OCI-M2 (cell line): Measurements from ENCODE around the gene ETV2.
A peak's percentile ranks its signal among the peaks of the same experiment; 100 is the strongest.
"Not testable (repeated sequence)": the region's sequence is repeated elsewhere in the genome, so short reads cannot be mapped to it uniquely, and the experiment has no call there.

Experiments used
- DNase-seq: peaks from one replicate; lab custom pipeline; 2025; ENCODE audit not compliant: unreplicated experiment; lab: John Stamatoyannopoulos, UW

ETV2 gene

GRCh38 chr19:35655600-35655999 lies 14.1 kb downstream of the ETV2 start:
- no peak for DNase-seq

GRCh38 chr19:35656700-35657099 lies 15.2 kb downstream of the ETV2 start:
- no peak for DNase-seq

- DNase-seq = no peak
These were observed 16.6 kb downstream of the ETV2 start for GRCh38 chr19:35657904-35658700.

- no peak for DNase-seq
These were observed 20.4 kb downstream of the ETV2 start for GRCh38 chr19:35661995-35662340.

GRCh38 chr19:35663981-35664380 lies 22.4 kb downstream of the ETV2 start:
- no peak for DNase-seq

GRCh38 chr19:35665157-35665556 lies 23.6 kb downstream of the ETV2 start:
- no peak for DNase-seq

- DNase-seq = no peak
These were observed 24.1 kb downstream of the ETV2 start for GRCh38 chr19:35665604-35666003.

GRCh38 chr19:35666251-35666913 lies 24.8 kb downstream of the ETV2 start, which contains the start of gene UPK1A:
Gene UPK1A (plus strand): TSS chr19:35666517. CDS start chr19:35666813, 296 bp downstream.
- DNase-seq = no peak

GRCh38 chr19:35669566-35669965 lies 28.0 kb downstream of the ETV2 start:
- DNase-seq = no peak

GRCh38 chr19:35669974-35670373 lies 28.4 kb downstream of the ETV2 start:
- DNase-seq = no peak

GRCh38 chr19:35670686-35671085 lies 29.1 kb downstream of the ETV2 start:
- no peak for DNase-seq

- DNase-seq = peak; percentile 38
These were observed 30.3 kb downstream of the ETV2 start for GRCh38 chr19:35671818-35672217.

- DNase-seq = no peak
These were observed 31.7 kb downstream of the ETV2 start for GRCh38 chr19:35673121-35673804.

GRCh38 chr19:35675589-35676140 lies 34.1 kb downstream of the ETV2 start:
- no peak for DNase-seq

- no peak for DNase-seq
These were observed 48.3 kb downstream of the ETV2 start for GRCh38 chr19:35689836-35690235.

GRCh38 chr19:35691106-35691505 lies 49.6 kb downstream of the ETV2 start:
- not testable (repeated sequence) for DNase-seq

- no peak for DNase-seq
These were observed 50.5 kb downstream of the ETV2 start for GRCh38 chr19:35692010-35692409.

GRCh38 chr19:35693422-35693821 lies 51.9 kb downstream of the ETV2 start:
- DNase-seq = no peak

- peak; percentile 98 for DNase-seq
These were observed 52.5 kb downstream of the ETV2 start for GRCh38 chr19:35693835-35694599.
